Regular cardiac myocyte (primary cell): ENCODE data around the gene ZNF630. TPM values are rescaled to one million over a fixed set of nuclear protein-coding genes. Genes with fewer than 3 reads are reported as not detected.

Experiments
- total RNA-seq: library from RNA; depleted of rRNA; stranded (reverse); fragments of >200 nt; gene quantifications from 2 replicates; pipeline ENCODE4 v1.2.3, GENCODE V29; 2014

Gene ZNF630
- 1.2 and 3.4 TPM in 2 replicates for total RNA-seq

GRCh38 chrX:48071064-48071985 lies at the start of gene ZNF630:
Gene ZNF630 (minus strand): TSS chrX:48071640. CDS start chrX:48066886, 4,754 bp downstream.

Other genes starting within 250 kb of the ZNF630 start
- 4.6 and 9.9 TPM in 2 replicates for gene ZNF81, start 234.7 kb downstream of the ZNF630 start, total RNA-seq
- 2.1 and 3.7 TPM in 2 replicates for gene ZNF182, start 67.7 kb downstream of the ZNF630 start, total RNA-seq
- not detected in 2 replicates for gene SPACA5, start 64.7 kb downstream of the ZNF630 start, total RNA-seq
- gene SPACA5B, start 59.0 kb upstream of the ZNF630 start, total RNA-seq: not detected in 2 replicates
- not detected in 2 replicates for gene SSX5, start 125.2 kb upstream of the ZNF630 start, total RNA-seq
- not detected in 2 replicates for gene SSX1, start 183.8 kb upstream of the ZNF630 start, total RNA-seq